HG02970 (cell line): Measurements from ENCODE around the gene PRUNE2.
"Not testable (repeated sequence)": the region's sequence is repeated elsewhere in the genome, so short reads cannot be mapped to it uniquely, and the experiment has no call there.

ENCODE experiments used
- ATAC-seq: cut with Tn5 transposase; IDR thresholded peaks from one replicate; pipeline ENCODE4 v1.9.1; 2021; ENCODE audit warnings: mild to moderate bottlenecking, moderate library complexity, moderate number of reproducible peaks; ENCODE audit not compliant: unreplicated experiment, low FRiP score

The PRUNE2 gene

DNA sequence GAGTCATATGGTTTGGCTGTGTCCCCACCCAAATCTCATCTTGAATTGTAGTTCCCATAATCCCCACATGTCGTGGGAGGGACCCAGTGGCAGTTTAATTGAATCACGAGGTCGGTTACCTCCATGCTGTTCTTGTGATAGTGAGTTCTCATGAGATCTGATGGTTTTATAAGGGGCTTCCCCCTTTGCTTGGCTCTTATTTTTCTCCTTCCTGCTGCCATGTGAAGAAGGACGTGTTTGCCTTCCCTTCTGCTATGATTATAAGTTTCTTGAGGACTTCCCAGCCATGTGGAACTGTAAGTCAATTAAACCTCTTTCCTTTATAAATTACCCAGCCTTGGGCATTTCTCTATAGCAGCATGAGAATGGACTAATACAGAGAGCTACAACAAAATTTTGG is 163.0 kb downstream of the PRUNE2 start:
- ATAC-seq: not testable (repeated sequence)

DNA sequence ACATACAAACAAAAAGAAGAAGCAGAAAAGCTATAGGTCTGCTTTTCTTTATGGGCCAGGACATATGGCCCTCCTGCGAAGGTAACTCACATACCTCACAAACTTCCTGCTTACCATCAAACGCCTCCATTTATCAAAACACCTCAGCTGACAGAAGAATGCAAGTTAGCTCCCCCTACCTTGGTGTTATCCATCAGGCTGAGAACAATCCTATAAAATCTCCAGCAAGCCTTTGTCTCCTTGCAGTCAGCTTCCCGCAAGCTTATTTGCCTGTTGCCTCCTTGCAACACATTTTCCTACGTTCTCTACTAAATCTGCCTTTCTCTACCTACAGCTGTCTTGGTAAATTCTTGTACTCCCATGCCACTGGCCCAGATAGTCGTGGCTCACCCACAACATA is 164.4 kb downstream of the PRUNE2 start:
- ATAC-seq: no peak

DNA sequence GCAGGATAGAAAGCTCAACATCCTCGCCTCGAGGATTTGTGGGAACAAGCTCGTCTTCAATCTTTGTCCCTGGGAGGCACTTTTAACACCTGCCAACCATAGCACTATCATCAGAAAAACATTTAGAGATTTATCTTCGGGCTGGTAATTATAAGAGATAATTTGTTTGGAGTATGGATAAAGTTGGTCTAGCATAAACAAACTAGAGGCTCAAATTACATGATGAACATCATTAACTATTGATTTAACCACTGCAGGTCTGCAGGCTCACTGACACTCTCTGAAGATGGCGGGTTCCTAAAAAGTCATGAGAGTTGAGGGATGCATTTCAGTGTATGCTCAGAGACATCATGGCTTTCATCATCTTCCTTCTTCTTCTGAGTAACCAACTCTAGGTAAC is 167.5 kb downstream of the PRUNE2 start:
- ATAC-seq: no peak

DNA sequence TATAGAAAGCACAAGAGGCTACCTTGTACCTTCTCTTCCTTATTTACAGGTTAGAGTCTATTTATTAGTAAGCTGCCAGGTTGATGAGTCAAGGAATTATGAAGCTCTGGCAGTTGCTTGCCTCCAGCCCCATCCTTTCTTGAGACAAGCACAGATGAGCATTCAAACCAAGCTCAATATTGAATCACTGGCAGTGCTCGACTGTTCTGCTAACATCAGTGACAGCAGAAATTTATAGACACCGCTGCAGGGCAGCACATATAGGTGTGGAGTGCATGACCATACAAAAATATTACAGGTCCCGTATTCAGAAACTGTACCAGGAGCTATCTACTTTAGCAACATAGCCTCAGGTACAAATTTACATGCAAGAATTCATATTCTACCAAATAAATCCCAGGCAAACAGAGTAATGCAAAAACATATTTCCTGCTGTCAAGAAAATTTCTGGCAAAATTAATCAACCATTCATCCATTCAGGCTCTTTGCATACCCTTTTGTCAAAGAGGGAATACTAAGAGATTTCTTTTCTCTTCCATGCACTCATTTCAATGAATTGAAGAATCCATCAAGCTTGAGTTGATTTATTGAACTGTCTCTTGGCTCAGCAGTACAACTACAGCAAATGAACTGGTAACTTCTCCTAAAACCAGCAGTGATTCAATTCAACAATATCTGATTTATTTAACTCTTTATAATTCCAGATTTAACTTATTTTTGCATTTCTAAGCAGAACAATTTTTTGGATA is 168.6 kb downstream of the PRUNE2 start:
- no peak for ATAC-seq

DNA sequence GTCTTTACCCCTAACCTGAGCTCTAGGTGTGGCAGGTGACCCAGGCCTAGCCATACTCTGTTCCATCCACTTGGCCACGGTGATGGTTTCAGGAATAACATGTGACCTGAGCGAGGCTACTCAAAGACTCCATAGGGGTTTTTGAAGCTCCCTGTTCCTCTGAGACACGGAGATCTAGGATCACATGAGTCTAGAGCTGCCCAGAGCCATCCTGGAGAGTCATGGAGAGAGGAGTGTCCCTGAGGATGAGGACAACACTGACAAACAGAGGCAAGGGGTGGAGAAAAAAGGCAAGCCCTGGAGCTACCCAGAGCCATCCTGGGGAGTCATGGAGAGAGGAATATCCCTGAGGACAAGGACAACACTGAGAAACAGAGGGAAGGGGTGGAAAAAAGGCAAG is 171.2 kb downstream of the PRUNE2 start:
- no peak for ATAC-seq

DNA sequence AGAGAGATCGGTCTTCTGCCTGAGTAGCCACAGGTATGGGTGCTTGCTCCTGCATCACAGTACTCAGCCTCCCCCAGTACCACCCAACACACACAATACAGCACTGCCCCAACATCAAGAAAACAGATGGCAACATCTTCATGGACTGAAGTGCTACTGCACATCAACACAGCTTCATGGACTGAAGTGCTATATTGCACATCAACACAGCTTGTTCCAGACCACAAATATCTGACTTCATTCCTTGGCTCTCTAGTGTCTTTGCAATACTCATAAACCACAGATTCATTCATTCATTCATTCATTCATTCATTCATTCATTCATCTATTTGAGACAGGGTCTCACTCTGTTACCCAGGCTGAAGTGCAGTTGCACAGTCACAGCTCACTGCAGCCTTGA is 172.8 kb downstream of the PRUNE2 start:
- ATAC-seq: no peak

DNA sequence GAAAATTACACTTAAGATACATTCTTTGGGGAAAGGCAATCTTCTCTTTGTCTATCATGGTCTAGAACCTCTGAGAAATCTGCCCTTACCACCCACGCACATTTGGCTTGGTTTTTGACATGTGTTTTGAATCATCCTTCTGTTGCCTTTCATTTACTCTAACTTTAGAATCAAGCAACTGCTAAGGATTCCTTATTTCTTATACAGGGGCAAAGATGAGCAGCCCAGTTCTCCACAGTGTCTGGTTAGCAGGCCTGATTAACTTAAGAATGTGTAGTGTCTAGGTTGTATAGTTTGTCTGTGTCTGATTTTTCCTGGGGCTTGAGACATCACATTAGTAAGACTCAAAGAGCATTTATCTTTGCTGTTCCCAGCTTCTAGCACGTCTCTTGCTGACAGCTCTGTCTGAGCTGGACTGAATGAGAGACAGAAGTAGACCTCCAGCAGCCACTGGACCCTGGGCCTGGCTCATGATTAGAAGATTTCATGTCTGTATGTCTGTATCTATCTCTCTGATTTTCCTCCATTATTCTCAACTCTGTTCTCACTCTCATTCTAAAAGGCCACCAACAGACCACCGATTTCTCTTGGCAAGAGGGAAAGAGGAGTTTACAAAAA is 173.5 kb downstream of the PRUNE2 start:
- ATAC-seq: no peak

DNA sequence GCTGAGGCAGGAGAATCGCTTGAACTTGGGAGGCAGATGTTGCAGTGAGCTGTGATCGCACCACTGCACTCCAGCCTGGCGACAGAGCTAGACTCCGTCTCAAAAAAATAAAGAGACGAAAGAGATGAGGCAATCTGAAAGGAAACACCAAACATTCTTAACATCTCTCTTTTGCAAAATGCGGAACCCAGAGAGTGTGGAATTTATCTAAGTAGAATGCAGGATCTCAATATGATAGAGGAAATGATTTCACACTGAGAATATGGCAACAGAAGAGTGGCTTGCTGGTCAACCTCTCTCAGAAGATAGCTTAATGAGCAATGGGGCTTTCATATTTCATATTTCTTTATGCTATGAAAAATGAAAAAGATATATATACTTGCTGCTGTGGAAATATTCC is 175.1 kb downstream of the PRUNE2 start:
- ATAC-seq: no peak

DNA sequence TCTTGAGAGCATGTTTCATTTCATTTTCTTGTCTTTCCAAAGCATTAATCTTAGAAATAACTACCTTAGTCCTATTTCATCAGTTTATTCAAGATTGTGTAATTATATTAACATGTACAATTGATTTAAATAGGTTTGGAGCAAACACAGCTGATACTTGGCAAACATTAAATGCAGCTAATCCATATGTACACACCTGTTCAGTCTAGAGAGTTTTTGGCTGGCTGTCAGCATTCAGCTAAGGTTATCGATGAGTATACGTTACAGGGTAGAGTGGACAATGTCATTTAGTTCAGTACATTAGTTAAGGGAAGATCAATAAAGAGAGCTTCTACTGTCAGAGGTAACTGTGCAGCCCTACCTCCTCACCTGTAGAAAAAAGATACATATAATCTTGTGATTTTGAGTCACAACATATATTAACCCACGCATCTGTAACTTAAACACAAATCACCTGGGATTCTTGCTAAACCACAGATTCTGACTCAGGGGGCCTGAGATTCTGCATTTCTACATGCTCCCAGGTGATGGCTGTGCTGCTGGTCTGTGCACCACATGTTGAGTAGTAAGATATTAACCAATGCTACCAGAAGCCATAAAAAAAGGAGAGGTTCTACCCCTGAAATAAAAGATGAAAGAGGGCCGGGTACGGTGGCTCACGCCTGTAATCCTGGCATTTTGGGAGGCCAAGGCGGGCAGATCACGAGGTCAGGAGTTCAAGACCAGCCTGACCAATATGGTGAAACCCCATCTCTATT is 175.8 kb downstream of the PRUNE2 start:
- ATAC-seq: no peak

DNA sequence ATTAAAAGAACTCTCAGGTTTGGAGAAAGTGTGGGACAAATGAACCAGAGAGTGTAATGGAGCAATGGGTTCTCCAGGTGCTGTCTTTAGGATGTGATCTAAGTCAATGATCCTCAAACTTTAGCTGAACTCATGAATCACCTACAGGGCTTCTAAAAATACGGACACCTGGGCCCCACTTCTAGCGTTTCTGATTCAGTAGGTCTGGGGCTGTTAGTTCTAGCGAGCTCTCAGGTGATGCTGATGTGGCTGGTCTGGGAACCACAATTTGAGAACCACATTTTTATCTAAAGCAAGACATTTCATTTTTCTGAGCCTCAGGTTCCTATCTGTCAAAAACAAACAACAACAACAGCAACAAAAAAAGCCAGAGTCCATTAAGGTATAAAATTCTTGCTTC is 176.8 kb downstream of the PRUNE2 start:
- ATAC-seq: no peak

DNA sequence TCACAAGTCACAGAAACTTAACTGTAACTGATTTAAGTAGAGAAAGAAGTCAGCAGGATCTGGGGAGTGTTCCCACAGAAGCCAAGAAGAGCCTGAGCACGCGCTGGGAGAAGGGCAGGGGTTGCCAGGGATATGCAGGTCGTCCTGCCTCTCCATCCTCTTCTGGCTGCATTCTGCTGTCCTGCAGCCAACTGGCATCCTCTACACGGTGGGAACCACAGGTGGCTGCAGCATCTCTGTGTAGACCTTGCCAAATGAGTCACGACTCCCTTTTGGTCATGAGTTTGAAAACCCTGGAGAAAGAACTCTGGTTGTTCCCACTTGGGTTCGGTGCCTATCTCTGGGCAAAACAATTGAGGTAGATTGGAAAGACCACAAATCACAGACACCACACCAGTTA is 180.0 kb downstream of the PRUNE2 start:
- no peak for ATAC-seq

DNA sequence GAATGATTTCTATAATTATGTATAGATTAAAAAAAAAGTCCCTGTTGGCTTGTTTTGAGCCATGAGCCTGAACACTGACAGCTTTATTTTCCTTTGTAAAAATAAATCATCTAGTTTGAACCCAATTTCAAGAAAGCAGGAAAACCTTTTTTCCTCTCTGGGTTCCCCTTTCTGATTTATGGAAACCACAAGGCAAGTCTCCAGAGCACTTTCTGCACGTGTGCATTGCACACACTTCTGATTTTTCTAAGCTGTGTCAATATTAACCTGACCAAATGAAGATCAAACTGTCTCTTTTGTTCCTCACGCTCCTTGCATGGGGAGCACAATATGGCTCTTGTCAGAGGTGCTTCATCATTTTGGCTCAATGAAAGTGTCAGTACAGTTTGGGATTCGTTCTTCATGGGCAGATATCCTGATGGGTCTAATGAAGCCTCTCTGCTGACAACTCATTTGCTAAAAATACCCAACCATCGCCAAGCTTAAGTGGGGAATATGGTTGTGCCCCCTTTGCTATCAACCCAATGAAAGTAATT is 180.8 kb downstream of the PRUNE2 start:
- no peak for ATAC-seq

DNA sequence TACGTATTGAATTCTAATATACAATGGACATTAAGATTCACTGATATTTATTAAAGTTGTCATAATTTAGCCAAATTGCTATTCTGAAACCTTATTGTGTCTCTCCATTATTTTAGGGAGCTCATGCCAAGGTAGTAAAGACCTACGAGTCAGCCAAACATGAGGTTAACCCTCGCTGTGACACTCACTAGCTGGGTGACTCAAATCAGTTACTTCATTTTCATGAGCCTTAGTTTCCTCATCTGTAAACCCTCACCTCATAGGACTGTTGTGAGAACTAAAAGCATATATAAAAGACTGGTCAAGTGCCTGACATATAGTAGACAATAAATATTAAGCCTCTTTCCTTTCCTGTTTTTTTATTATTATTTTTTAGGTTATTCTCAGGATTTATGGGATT is 185.7 kb downstream of the PRUNE2 start:
- no peak for ATAC-seq

DNA sequence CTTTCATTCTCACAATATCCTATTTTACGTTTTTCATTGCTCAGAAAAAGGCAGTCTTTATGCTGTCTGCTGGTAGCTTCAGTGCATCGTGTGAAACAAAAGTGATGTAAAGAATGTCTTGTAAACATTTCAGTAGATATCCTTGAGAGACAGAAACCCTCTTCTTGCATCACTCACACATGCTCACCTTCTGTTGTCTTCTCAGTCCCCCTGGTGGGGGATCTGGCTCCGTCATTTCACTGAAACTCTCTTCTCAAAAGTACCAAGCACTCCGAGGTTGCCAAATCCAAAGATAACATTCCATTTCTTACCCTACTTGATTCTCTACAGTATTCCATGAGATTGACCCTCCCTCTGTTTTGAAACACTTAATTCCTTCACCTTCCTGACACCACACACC is 187.7 kb downstream of the PRUNE2 start:
- no peak for ATAC-seq

DNA sequence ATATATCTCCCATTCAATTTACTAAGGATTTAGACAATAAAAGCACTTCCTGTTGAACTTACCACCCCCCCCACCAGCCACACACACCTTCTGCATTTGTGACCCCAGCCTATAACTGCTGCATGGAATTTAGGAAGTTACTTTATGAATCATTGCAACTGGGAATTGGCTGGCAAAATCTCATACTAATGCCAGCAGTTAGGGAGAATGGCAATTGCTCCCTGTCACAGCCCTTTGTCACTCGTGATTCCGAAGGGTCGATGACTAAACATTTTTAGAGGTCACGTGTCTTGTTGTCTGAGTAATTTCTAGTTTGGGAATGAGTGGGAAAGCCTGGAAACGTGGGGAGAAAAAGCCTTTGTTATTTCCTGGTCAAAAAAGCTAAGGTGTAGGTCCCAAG is 188.3 kb downstream of the PRUNE2 start:
- ATAC-seq: no peak

DNA sequence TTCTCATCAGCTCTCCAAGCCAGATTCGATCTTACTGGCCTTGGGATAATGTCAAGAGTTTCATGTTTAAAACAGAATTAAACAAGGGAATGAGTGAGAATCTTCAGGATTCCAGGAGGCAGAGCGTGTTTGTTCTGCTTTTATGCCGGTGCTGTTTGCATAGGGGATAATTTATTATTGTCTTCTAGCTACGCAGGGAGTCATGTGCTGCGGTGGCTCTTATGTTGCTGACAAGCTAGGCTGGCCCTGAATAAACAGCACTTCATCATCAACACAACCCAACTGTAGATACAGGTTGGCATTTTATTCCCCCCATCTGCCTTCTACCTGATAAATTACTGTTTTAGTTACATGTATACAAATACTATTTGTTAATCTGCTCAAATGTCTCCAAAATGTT is 188.7 kb downstream of the PRUNE2 start:
- no peak for ATAC-seq

DNA sequence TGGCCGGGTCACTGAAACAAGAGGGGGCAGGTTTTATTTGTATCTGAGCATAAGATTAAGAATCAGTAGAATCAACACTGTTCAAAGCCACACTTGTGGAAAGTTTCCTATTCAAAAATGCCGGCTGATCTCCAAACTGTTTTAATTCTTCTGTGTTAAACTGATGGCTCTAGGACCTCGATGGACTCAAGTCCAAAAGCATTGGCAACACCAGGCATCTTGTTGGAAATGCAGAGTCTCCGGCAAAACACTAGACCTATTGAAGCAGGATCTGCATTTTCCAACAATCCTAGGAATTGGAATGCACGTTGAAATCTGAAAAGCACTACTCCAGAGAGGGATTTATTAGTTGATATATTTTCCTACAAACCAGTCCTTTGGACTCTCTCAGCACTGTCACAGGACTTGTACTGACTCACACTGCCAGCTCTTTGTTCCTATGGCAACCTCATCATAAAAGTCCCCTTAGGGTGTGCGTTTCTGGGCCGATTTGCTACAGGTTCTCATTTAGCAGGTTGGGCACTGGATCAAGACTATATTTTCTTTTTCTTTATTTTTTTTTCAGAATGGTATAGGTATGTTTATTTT is 189.7 kb downstream of the PRUNE2 start:
- ATAC-seq: no peak

DNA sequence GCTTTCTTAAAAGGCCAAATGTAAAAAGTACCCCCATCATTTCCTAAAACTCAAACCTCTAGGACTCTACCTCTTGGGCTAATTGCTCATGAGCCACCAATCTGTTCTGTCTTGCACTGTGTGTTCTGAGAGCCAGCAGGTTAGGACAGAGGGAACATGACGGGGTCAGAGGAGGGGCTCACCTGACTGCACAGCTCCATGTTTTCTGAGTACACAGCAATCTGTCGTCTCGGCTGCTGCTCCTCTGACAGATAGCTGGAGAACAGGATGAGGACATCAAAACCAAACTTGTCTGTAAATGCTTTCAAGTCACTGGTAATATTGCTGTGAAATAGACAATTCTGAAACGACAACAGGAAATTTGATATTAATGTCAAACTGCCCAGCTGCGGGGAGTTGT is 192.5 kb downstream of the PRUNE2 start:
- ATAC-seq: no peak

DNA sequence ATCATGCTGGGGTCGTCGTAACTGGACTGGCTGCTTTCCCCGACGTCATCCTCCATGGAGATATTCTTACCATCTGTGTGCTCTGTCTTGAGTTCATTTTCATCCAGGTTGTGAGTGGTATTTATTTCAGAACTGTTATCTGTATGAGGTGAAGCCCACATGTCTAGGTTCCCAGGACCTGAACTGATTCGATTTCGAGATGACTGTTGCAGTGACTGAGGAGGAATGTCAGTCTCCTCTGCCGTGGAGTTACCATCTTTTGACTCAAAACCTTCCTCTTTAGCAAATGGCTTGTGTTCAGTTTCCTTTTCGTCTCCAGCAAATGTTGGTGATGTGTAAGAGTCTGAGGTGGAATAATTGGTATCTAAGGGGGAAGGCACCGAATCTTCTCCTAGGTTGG is 196.9 kb downstream of the PRUNE2 start:
- ATAC-seq: no peak

DNA sequence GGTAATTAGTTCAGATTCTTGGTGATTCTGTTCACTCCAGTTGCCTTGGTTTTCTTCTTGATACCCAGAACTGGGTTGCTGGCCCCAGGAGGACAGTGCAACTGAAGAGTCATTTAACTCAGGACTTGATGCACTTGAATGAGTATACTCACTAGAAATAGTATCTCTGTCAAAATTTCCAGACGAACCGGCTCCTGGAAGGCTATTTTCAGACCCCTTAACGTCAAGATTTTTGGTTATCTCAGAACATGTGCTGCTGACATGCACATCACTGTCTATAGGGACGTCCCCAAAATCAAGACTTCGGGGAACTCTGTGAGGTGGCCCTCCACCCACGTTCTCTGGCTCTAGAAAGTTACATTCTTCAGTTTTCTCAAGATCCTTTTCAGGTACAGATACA is 198.4 kb downstream of the PRUNE2 start:
- no peak for ATAC-seq

DNA sequence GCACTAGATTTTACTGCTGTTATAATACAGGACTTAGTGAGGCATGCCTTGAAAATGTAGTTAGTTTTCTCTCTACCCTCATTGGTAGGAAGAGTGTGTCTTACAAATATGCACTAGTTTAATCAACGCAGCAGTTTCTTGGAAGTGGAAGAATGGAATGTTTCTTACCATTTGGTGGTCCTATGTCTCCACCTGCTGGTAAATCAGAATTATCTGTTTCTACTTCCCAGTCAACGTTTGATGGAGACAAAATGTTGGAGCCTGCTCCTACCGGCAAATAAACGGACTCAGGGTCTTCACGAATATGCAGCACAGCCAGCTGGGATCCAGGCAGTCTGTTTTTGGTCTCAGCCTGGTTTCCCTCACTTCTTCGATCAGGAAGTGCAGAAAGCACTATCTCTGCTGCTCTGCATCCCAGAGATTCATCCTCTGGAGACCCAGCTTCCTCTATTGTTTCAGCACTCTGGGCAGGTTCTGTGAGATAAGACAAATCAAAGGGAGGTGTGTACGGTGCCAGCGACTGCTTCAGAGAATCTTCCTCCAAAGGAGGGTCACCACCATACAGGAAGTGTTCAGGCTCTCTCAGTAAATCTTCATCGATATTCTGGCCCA is 201.2 kb downstream of the PRUNE2 start:
- ATAC-seq: no peak
